ENCODE data around the gene HAL.

Gene HAL

DNA sequence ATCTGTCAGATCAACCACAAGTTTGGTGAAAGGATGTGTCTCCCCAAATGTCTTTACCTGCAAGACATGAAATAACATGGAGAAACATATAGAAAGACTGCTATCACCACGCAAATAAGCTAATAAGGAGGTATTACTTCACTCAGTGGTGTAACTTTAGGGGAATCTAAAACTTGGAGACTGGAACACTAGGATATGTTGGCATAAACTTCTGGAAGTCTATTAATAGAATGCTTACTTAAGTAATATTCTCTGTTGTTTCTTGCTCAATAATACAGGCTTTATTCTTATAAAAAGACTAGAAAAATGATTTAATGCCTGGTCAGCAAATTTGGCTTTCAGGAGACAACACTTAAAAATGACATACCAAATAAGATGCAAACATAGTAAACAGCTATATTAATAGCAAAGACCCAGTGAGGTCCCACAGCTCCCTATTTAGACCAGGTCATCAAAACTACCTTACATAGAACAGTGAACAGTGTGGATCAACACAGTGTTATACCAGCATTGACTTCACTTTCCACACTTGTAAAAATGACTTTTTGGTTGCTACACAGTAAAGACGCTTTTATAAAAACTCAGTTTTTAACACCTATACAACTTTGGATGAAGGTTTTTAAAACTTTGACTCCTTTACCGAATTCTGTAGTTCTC lies 18.9 kb upstream of the HAL start:
- DNase-seq: no peak

DNA sequence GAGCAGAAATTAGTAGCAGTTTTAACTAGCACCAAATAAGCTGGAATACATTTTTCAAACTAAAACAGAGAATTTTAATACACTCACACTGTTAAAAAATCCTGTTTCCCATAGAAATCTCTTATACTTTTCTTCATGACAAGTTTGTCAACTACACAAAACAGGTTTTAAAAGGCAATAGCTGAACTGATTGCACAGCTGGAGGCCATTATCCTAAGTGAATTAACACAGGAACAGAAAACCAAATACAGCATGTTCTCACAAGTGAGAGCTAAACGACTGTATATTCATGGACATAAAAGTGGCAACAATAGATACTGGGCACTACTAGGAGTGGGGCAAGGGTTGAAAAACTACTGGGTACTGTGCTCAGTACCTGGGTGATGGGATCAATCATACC lies 11.6 kb upstream of the HAL start:
- DNase-seq: no peak

- DNase-seq: no peak
Measured at GRCh38 chr12:96006727-96007126, 10.6 kb upstream of the HAL start.

- DNase-seq: no peak
Measured at GRCh38 chr12:96000858-96001257, 4.7 kb upstream of the HAL start.

- no peak for DNase-seq
Measured at GRCh38 chr12:95999484-95999883, 3.3 kb upstream of the HAL start.

DNA sequence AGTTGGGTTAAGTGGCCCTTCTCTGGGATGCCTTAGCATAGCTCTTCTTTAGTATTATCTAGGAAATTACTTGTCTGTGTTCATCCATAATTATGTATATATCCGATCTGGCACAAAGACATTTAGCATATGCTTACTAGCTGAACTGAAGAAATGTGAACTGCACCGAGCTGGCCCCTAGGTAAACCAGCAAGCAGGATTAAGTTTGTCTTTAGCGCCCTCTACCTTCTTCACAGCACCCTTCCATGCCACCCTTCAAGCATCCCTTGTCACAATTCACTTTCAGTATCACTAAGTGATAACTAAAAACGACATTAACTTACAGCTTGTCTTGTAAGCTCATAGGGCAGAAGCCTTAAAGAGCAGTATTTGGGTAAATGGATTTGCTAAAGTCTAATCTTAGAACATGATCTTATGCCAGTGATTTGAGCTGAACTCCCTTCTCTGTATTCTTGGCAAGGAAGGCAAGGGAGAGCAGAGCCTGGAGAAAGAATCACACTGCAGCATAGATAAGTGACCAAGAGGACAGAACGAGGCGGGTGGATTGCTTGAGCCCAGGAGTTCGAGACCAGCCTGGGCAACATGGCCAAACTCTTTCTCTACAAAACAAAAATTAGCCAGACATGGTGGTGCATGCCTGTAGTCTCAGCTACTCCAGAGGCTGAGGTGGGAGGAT lies 2.6 kb upstream of the HAL start:
- peak; percentile 76 for DNase-seq

GRCh38 chr12:95997911-95998510 lies 1.9 kb upstream of the HAL start:
- no peak for DNase-seq

GRCh38 chr12:95997276-95997675 lies 1.1 kb upstream of the HAL start:
- no peak for DNase-seq

DNA sequence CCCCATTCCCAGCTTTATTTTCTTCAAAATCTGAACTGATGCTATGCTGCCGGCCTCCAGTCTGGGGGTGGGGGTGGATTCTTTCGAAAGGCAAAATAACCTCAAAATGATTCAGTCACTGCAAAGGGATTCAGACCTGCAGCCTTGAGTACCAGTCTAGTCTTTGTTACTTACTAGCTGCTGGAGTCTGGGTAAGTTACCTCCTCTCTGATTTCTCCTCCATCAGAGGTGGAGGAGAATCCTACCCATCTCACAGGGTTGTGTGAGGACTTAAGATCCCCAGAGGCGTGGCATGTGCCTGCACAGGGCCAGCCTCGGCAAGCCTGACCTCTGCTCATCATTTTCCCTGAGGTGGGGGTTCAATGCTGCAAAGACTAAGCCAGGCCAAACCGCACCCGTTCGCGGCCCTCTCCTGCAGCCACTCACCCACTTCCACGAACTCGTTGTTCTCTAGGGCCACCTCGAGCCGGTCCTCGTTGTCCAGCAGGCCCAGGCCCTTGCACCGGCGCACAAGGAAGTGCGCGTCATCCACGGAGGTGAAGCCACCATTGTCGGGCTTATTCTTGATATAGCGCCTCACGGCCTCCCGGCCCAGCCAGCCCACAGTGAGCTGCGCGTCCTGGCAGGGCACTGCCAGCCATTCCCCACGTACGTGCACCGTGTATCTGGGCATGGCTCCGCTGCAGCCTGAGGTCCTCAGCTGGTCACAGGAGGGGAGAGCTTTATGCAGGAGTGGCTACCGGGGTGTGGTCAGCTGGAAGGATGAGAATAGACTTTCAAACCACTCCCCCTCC lies 709 bp downstream of the HAL start:
- DNase-seq: no peak

- no peak for DNase-seq
Measured at GRCh38 chr12:95994476-95994875, 1.7 kb downstream of the HAL start.

DNA sequence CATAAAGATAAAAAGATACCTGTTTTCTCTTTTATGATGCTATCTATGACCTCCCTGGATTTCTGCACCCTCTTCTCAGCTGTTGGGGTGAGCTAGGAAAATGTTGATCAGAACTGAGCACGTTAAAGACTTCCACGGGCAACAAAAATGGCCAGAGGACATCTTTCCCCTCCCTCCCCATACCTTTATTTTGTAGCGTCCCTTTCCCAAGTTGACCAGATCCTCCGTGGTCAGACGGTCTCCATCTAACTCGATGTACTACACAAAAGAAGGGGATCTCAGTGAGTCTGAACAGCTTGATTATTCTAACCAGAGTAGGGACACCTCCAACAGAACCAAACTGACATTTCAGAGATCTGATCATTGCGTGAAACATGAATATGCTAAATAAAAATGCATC lies 2.2 kb downstream of the HAL start:
- DNase-seq: no peak

DNA sequence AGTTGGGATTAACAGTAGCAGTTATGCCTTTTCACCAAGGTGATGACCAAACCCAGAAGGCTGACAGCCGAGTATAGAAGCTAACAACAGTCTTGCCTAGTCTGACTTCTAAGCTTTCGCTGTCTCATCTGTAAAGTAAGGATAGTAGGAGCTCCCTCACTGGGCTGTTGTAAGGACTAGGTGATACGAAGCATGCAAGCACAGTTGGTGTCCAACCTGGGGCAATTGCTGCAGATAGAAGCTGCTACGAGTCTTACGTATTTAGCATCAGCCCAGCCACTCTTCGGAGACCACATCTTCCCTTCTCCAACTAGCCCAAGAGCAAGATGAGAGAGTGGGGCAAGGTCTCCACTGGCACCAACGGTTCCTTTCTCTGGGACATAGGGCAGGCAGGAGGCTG lies 6.0 kb downstream of the HAL start:
- DNase-seq: no peak

GRCh38 chr12:95989504-95990123 lies 6.5 kb downstream of the HAL start:
- no peak for DNase-seq

- no peak for DNase-seq
Measured at GRCh38 chr12:95988506-95989275, 7.5 kb downstream of the HAL start.

- no peak for DNase-seq
Measured at GRCh38 chr12:95986635-95987570, 9.2 kb downstream of the HAL start.

DNA sequence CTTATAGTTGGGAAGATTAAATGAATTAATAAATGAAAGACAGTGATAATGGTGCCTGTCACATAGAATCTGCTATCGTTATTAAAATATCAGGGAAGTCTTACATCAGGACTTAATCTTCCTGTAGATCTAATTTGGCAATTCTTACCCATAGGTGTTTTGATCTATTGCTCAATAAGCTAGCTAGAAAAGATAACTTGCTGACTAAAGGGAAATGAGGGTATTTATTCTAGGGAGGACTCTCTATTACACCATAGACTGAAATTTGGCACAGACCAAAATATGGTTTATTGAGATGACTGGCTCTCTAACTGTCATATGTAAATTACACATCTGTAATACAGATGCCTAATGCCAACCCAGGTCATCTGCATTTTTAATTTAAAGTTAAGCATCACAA lies 11.5 kb downstream of the HAL start:
- DNase-seq: no peak

- DNase-seq: no peak
Measured at GRCh38 chr12:95982602-95983001, 13.5 kb downstream of the HAL start.

DNA sequence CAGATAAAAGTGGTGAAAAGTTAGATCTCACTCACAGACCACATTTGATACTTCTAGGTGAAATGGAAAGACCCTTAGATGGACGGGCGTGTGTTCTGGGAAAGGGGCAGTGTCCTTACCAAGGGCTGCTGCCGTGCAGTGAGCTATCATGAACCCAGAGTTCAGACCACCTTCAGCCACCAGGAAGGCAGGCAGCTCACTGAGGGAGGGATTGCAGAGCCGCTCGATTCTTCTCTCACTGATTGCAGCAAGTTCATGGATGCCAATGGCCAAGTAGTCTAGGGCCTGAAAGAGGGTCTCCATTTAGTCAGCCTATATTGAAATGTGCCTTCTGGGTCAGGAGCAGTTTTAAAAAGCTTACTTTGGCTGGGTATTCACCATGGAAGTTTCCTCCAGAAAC lies 15.7 kb downstream of the HAL start:
- DNase-seq: no peak

- no peak for DNase-seq
Measured at GRCh38 chr12:95978774-95979173, 17.4 kb downstream of the HAL start.

GRCh38 chr12:95978351-95978750 lies 17.8 kb downstream of the HAL start:
- no peak for DNase-seq

- no peak for DNase-seq
Measured at GRCh38 chr12:95977764-95978305, 18.3 kb downstream of the HAL start.

Data from suppressor macrophage treated with lipopolysaccharide for 4 hours (primary cell).